Activated CD8-positive, alpha-beta memory T cell treated with anti-CD3 and anti-CD28 coated beads for 24 hours (primary cell): ENCODE measurements around the gene MEA1.

Experiments
- DNase-seq: peaks from one replicate; pipeline ENCODE4 v3.0.0-alpha.2; 2020

MEA1 gene

GRCh38 chr6:43037706-43038105, 24.0 kb upstream of the MEA1 start:
- no peak for DNase-seq

- DNase-seq = no peak
These were observed 23.5 kb upstream of the MEA1 start for GRCh38 chr6:43037197-43037596.

GRCh38 chr6:43036712-43037111, 23.0 kb upstream of the MEA1 start:
- no peak for DNase-seq

- DNase-seq = no peak
These were observed 21.9 kb upstream of the MEA1 start for GRCh38 chr6:43035495-43036194.

GRCh38 chr6:43034190-43034525, 20.4 kb upstream of the MEA1 start:
- DNase-seq = no peak

- no peak for DNase-seq
These were observed 19.9 kb upstream of the MEA1 start for GRCh38 chr6:43033496-43034189.

GRCh38 chr6:43032326-43032725, 18.6 kb upstream of the MEA1 start:
- no peak for DNase-seq

- DNase-seq = no peak
These were observed 15.4 kb upstream of the MEA1 start for GRCh38 chr6:43029120-43029519.

GRCh38 chr6:43026365-43026764, 12.6 kb upstream of the MEA1 start:
- DNase-seq = no peak

- DNase-seq = no peak
These were observed 10.7 kb upstream of the MEA1 start for GRCh38 chr6:43024436-43024835.

- DNase-seq = peak; percentile 90
These were observed 7.7 kb upstream of the MEA1 start, which contains the start of gene RRP36 for GRCh38 chr6:43021270-43022047. Gene RRP36 (plus strand): TSS chr6:43021623. CDS start chr6:43021655, 32 bp downstream.

GRCh38 chr6:43020847-43021246, 7.1 kb upstream of the MEA1 start:
- DNase-seq = no peak

GRCh38 chr6:43020052-43020705, 6.4 kb upstream of the MEA1 start:
- no peak for DNase-seq

GRCh38 chr6:43019152-43019551, 5.4 kb upstream of the MEA1 start:
- no peak for DNase-seq

GRCh38 chr6:43016943-43017334, 3.2 kb upstream of the MEA1 start:
- no peak for DNase-seq

GRCh38 chr6:43016176-43016942, 2.6 kb upstream of the MEA1 start:
- DNase-seq = no peak

GRCh38 chr6:43014434-43014909, 726 bp upstream of the MEA1 start:
- DNase-seq = no peak

- no peak for DNase-seq
These were observed 476 bp downstream of the MEA1 start for GRCh38 chr6:43013097-43013842.

- DNase-seq = no peak
These were observed 1.4 kb downstream of the MEA1 start for GRCh38 chr6:43012364-43012763.

- DNase-seq = no peak
These were observed 2.5 kb downstream of the MEA1 start for GRCh38 chr6:43011207-43011606.

GRCh38 chr6:43009124-43009523, 4.6 kb downstream of the MEA1 start:
- DNase-seq = peak; percentile 63

- DNase-seq = no peak
These were observed 6.6 kb downstream of the MEA1 start for GRCh38 chr6:43007126-43007525.
